ENCODE data around the gene TP63.

DNA sequence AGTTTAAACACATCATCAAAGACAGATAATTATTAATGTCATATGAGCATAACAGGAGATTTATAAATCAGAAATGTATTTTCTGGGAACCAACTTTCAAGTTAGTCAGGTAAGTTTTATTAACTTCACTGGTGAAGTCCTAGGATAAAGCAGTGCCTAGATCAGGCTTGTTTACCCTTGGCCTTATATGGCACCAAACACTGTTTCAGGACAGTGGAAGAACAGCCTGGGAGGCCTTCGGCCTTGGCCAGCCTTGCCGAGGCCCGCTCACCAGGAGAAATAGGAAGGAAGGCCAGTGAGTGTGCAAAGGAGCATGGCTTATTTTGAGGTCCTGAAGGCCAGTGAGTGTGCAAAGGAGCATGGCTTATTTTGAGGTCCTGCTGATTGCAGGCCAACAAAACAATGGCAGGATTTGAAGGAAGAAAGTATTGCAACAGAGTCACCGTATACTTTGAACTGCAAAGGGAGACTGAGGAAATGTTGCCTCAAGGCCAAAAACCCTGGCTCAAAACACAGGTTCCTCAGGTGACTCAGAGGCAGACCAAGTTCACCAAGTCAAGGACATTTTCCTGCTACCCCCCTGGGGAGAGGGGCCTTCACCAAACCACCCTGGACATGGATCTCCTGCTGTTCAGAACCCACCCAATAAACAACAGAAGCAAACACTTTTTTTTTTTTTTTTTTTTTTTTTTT is 174.3 kb downstream of the TP63 start:
- no peak for TF ChIP-seq POLR2AphosphoS5 (IDR thresholded peaks at IDR 0.05; ENCODE audit: low read depth, low read length)
- no peak for TF ChIP-seq TAF1 (IDR thresholded peaks at IDR 0.05; ENCODE audit: low read depth, low read length)
- TF ChIP-seq POLR2A (IDR thresholded peaks at IDR 0.05; ENCODE audit: low read depth, low read length) = no peak
- no peak for TF ChIP-seq POU2F2 (IDR thresholded peaks at IDR 0.05; ENCODE audit: low read depth, low read length)
- TF ChIP-seq PAX5 (IDR thresholded peaks at IDR 0.05; ENCODE audit: insufficient read depth, low read length, severe bottlenecking) = no peak
- no peak for TF ChIP-seq SPI1 (IDR thresholded peaks at IDR 0.05; ENCODE audit: low read depth, low read length)

All from GM12891 (cell line).